ENCODE measurements around the gene DECR2.

DNA sequence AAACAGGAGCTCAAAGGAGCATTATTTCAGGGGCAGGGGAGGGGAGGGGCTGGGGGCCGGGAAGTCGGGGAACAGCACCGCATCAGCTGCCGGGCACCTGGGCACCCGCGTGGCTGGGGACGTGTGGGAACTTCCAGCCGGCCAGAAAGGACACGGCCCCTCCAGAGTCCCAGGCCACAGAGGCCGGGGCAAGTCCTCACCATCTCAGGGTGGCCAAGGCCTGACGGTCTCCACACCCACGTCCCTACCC is 21.0 kb upstream of the DECR2 start:
- TF ChIP-seq POLR2A (IDR thresholded peaks at IDR 0.05; ENCODE audit: low read length) (no peak), GATA1 (IDR thresholded peaks at IDR 0.05; ENCODE audit: low read depth, low read length) (no peak)
